NCI-H748 (cell line): ENCODE measurements around the gene CHRNA5.

Experiments
- DNase-seq: peaks from one replicate; lab custom pipeline; 2025; ENCODE audit not compliant: unreplicated experiment; lab: John Stamatoyannopoulos, UW

CHRNA5 gene

GRCh38 chr15:78620021-78620526 is 54.8 kb downstream of the CHRNA5 start:
- peak; percentile 39 for DNase-seq

- peak; percentile 54 for DNase-seq
These were observed 55.5 kb downstream of the CHRNA5 start, which contains the start of gene CHRNA3 for GRCh38 chr15:78620527-78621421. CHRNA3 (minus strand) TSS chr15:78620996; CDS start chr15:78620794, 202 bp downstream.

GRCh38 chr15:78621810-78622402 is 56.6 kb downstream of the CHRNA5 start:
- no peak for DNase-seq

GRCh38 chr15:78623786-78624497 is 58.6 kb downstream of the CHRNA5 start:
- no peak for DNase-seq

- DNase-seq, result no peak
These were observed 59.6 kb downstream of the CHRNA5 start for GRCh38 chr15:78624651-78625590.

GRCh38 chr15:78625606-78626280 is 60.4 kb downstream of the CHRNA5 start:
- DNase-seq, result peak; percentile 65

GRCh38 chr15:78626381-78626995 is 61.2 kb downstream of the CHRNA5 start:
- DNase-seq, result no peak

- DNase-seq, result no peak
These were observed 62.0 kb downstream of the CHRNA5 start for GRCh38 chr15:78627348-78627747.

GRCh38 chr15:78628227-78628626 is 62.9 kb downstream of the CHRNA5 start:
- no peak for DNase-seq

GRCh38 chr15:78629031-78629715 is 63.9 kb downstream of the CHRNA5 start:
- DNase-seq, result no peak

GRCh38 chr15:78629716-78630065 is 64.4 kb downstream of the CHRNA5 start:
- no peak for DNase-seq

GRCh38 chr15:78630886-78631633 is 65.7 kb downstream of the CHRNA5 start:
- no peak for DNase-seq

GRCh38 chr15:78633348-78633747 is 68.0 kb downstream of the CHRNA5 start:
- DNase-seq, result no peak

- peak; percentile 12 for DNase-seq
These were observed 69.2 kb downstream of the CHRNA5 start for GRCh38 chr15:78634210-78635145.

- no peak for DNase-seq
These were observed 70.0 kb downstream of the CHRNA5 start for GRCh38 chr15:78635346-78635745.

- no peak for DNase-seq
These were observed 71.1 kb downstream of the CHRNA5 start for GRCh38 chr15:78636378-78636859.
